Measurements from ENCODE around the gene PRXL2B. TPM values are rescaled to one million over a fixed set of nuclear protein-coding genes. Genes with fewer than 3 reads are reported as not detected.

PRXL2B gene
- total RNA-seq, 1 donor: 15.5 TPM

DNA sequence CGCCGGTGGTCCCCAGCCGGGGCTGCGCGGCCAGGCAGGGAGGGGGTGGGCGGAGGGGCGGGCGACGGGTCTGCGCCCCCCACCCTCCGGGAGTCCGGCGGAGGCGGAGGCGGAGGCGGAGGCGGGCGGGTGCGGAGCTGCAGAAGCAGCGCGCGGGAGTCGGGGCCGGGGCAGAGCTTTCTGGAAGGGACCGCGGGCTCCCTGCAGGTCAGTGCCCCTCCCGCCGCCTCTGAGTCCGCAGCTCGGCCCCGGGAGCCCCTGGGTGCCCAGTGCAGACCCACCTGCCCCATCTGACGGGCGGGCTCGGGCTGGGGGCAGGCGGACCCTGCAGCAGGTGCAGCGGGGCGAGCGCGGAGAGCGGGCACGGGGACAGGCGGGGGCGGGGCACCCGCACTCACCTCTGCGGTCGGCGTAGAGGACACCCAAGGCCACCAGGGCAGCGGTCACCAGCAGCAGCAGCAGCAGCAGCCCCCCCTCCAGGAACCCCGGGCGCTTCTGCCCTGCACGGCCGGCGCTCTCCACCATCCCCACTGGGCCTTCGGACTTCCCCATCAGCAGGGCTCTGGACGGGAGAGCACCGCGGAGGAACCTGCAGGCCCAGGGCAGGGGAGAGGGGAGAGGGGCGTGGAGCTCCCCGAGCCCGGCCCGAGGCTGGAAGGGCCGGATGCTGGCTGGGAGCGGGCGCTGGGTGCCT is 42.5 kb downstream of the PRXL2B start:
- no peak overlapping the region for H3K4me3 ChIP-seq (ENCODE audit: low read depth, low read length)
- TF ChIP-seq, protein P1, sequence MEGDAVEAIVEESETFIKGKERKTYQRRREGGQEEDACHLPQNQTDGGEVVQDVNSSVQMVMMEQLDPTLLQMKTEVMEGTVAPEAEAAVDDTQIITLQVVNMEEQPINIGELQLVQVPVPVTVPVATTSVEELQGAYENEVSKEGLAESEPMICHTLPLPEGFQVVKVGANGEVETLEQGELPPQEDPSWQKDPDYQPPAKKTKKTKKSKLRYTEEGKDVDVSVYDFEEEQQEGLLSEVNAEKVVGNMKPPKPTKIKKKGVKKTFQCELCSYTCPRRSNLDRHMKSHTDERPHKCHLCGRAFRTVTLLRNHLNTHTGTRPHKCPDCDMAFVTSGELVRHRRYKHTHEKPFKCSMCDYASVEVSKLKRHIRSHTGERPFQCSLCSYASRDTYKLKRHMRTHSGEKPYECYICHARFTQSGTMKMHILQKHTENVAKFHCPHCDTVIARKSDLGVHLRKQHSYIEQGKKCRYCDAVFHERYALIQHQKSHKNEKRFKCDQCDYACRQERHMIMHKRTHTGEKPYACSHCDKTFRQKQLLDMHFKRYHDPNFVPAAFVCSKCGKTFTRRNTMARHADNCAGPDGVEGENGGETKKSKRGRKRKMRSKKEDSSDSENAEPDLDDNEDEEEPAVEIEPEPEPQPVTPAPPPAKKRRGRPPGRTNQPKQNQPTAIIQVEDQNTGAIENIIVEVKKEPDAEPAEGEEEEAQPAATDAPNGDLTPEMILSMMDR (IDR thresholded peaks at IDR 0.05; ENCODE audit: insufficient read depth, low read length): no peak
- no peak for DNase-seq (ENCODE audit: low read depth)

DNA sequence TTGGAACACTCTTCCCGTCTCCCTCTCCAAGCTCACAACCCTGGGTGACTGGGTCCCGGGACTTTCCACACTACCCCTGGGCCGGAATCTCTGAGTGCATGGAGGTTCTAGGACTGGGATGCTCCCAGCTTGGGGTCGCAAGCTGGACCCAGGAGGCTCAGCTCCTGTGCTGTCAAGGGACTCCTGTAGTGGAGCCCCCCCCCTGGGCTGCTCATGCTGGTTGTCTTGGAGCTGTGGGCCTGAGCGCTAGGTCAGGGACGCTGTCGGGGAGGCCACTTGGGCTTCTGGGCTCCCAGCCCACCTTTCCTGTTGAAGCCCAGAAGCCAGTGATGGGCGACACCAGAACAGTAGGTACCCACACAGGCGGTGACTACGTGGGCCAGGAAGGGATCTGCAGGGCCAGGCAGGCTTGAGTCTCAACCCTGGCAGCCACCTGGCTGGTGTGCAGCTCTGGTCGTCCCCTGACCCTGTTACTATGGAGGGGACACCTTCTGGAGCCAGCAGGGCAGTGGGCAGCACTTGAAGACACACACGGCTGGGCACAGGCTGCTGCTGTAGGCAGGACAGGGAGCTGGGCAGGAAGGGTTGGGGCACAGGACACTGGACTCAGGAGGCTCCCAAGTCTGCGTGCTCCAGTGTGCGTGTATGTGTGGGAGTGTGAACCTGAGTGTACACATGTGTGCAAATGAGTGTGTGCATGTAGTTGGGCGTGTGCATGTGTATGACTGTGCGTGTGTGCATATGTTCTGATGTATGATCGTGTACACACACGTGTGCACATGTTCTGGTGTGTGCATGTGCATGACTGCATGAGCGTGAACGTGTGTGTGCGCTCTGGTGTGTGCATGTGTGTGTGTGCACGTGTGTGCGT is 43.3 kb downstream of the PRXL2B start:
- TF ChIP-seq, protein P1 (IDR thresholded peaks at IDR 0.05; ENCODE audit: insufficient read depth, low read length): no peak
- no peak for DNase-seq (ENCODE audit: low read depth)

GRCh38 chr1:2630498-2631135 is 44.0 kb downstream of the PRXL2B start:
- H3K4me3 ChIP-seq (ENCODE audit: low read depth, low read length): no peak overlapping the region
- DNase-seq (ENCODE audit: low read depth): no peak
- TF ChIP-seq, protein P1 (IDR thresholded peaks at IDR 0.05; ENCODE audit: insufficient read depth, low read length): no peak

More for the DNA sequence above, 43.3 kb downstream of the PRXL2B start:
- no peak overlapping the region for H3K4me3 ChIP-seq (ENCODE audit: low read depth, low read length)

GRCh38 chr1:2631136-2632050 is 44.8 kb downstream of the PRXL2B start:
- no peak overlapping the region for H3K4me3 ChIP-seq (ENCODE audit: low read depth, low read length)
- DNase-seq (ENCODE audit: low read depth): no peak
- TF ChIP-seq, protein P1 (IDR thresholded peaks at IDR 0.05; ENCODE audit: insufficient read depth, low read length): no peak

DNA sequence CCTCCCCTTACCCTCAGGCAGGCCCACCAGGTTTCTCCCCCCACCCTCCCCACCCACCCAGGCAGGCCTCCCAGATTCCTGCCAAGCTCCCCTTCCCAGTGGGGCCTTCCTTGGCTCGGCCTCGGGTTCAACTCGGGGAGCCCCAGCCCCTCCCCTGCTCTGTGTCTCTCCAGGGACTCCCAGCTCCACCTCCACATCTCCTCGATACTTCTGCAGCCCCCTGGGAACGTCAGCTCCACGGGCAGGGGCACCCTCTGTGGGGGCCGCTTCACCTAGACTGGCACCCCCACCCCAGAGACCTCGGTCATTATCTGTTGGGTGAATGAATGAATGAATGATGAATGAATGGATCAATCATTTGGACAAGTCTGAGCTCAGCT is 45.5 kb downstream of the PRXL2B start:
- DNase-seq (ENCODE audit: low read depth): no peak
- TF ChIP-seq, protein P1 (IDR thresholded peaks at IDR 0.05; ENCODE audit: insufficient read depth, low read length): no peak

More for the DNA sequence above, 45.5 kb downstream of the PRXL2B start:
- no peak overlapping the region for H3K4me3 ChIP-seq (ENCODE audit: low read depth, low read length)
